ENCODE data around the gene WDHD1.

- TF ChIP-seq CTCF (IDR thresholded peaks at IDR 0.05) = no peak
- no peak for TF ChIP-seq POLR2A (IDR thresholded peaks at IDR 0.05)
These were observed 131.9 kb downstream of the WDHD1 start for GRCh38 chr14:54894995-54895394.

Measured in thyroid gland (tissue), 4 donors.